Suprapubic skin (tissue), 4 donors: ENCODE data around the gene CTNNBL1. TPM values are rescaled to one million over a fixed set of nuclear protein-coding genes. Genes with fewer than 3 reads are reported as not detected.

Experiments used
- DNase-seq, 2 donors: peaks; one replicate each; pipeline ENCODE4 v3.0.0-alpha.2; 2019; ENCODE audit warnings: low spot score in 2 of 2
- H3K27ac ChIP-seq: fragments of 200-600 bp; sonication (generic); one replicate; pipeline ENCODE4 v1.5.1; 2019
- H3K27me3 ChIP-seq: fragments of 200-600 bp; sonication (generic); one replicate; pipeline ENCODE4 v1.5.1; 2019
- H3K36me3 ChIP-seq: fragments of 200-600 bp; sonication (generic); one replicate; pipeline ENCODE4 v1.5.1; 2019
- H3K4me1 ChIP-seq: fragments of 200-600 bp; sonication (generic); one replicate; pipeline ENCODE4 v1.5.1; 2019
- H3K4me3 ChIP-seq: fragments of 200-600 bp; sonication (generic); one replicate; pipeline ENCODE4 v1.5.1; 2019; ENCODE audit warnings: mild to moderate bottlenecking
- H3K9me3 ChIP-seq: fragments of 200-600 bp; sonication (generic); one replicate; pipeline ENCODE4 v1.5.1; 2019
- CTCF ChIP-seq, 2 donors: fragments of 200-600 bp in 1 of 2; fragments of 450-650 bp in 1 of 2; sonication (generic) in 1 of 2; IDR thresholded peaks; one replicate each; pipeline ENCODE4 v1.5.1; 2016 to 2019; ENCODE audit warnings: antibody characterized with exemption in 2 of 2, mild to moderate bottlenecking in 1 of 2, moderate library complexity in 1 of 2
- EP300 ChIP-seq: sonication (generic); formaldehyde crosslinking; IDR thresholded peaks from one replicate; pipeline ENCODE4 v1.6.1; 2017; ENCODE audit warnings: antibody characterized with exemption
- POLR2A ChIP-seq, 2 donors: fragments of 450-650 bp; IDR thresholded peaks; one replicate each; pipeline ENCODE4 v1.6.1; 2017; ENCODE audit warnings: antibody characterized with exemption in 2 of 2, mild to moderate bottlenecking in 2 of 2, moderate library complexity in 2 of 2
- POLR2AphosphoS5 ChIP-seq, 3 donors: sonication (generic); formaldehyde crosslinking; IDR thresholded peaks; one replicate each; pipeline ENCODE4 v1.6.1; 2017; ENCODE audit warnings: antibody characterized with exemption in 3 of 3
- WGBS: methylation state at CpG from one replicate; pipeline ENCODE4 v1.1.5; 2018; 5-methylcytosine and 5-hydroxymethylcytosine counted together
- total RNA-seq, 4 donors: library from RNA; depleted of rRNA; stranded (reverse); fragments of >200 nt; gene quantifications; one replicate each; pipeline ENCODE4 v1.1.0, GENCODE V29; 2016

The CTNNBL1 gene
- total RNA-seq, 4 donors from 2014 or later = 17.2 to 27.4 (median 26.1) TPM

GRCh38 chr20:37725855-37726254 is 32.0 kb downstream of the CTNNBL1 start:
- Histone ChIP-seq H3K36me3 (no peaks in the 10 kb centered on the region), H3K27ac (no peak overlapping the region), H3K4me1 (no peaks in the 10 kb centered on the region), H3K4me3 (no peak overlapping the region), H3K9me3 (no peaks in the 10 kb centered on the region), H3K27me3 (no peaks in the 10 kb centered on the region)
- TF ChIP-seq POLR2AphosphoS5 (IDR thresholded peaks at IDR 0.05) = no peak
- no peak for TF ChIP-seq CTCF (IDR thresholded peaks at IDR 0.05)
- TF ChIP-seq EP300 = no peak
- no peak for TF ChIP-seq POLR2A (IDR thresholded peaks at IDR 0.05)
- WGBS = 94% methylated on average over 5 of the region's 5 CpGs
- no peak for DNase-seq

GRCh38 chr20:37726321-37726720 is 32.5 kb downstream of the CTNNBL1 start:
- H3K36me3 ChIP-seq = no peaks in the 10 kb centered on the region
- H3K27ac ChIP-seq = no peak overlapping the region
- TF ChIP-seq CTCF (IDR thresholded peaks at IDR 0.05) (no peak), POLR2AphosphoS5 (IDR thresholded peaks at IDR 0.05) (no peak)
- no peaks in the 10 kb centered on the region for H3K4me1 ChIP-seq
- no peaks in the 10 kb centered on the region for H3K27me3 ChIP-seq
- no peak for DNase-seq
- H3K9me3 ChIP-seq = no peaks in the 10 kb centered on the region
- no peak overlapping the region for H3K4me3 ChIP-seq

GRCh38 chr20:37726971-37727956 is 33.4 kb downstream of the CTNNBL1 start:
- Histone ChIP-seq H3K27me3 (no peaks in the 10 kb centered on the region), H3K36me3 (no peaks in the 10 kb centered on the region), H3K4me3 (no peak overlapping the region), H3K4me1 (no peaks in the 10 kb centered on the region), H3K9me3 (no peaks in the 10 kb centered on the region), H3K27ac (no peak overlapping the region)
- TF ChIP-seq POLR2AphosphoS5 (IDR thresholded peaks at IDR 0.05) = no peak
- TF ChIP-seq EP300 = no peak
- no peak for TF ChIP-seq CTCF (IDR thresholded peaks at IDR 0.05)
- no peak for TF ChIP-seq POLR2A (IDR thresholded peaks at IDR 0.05)
- DNase-seq = no peak
- 84% methylated on average over 7 of the region's 7 CpGs for WGBS

- no peak overlapping the region for H3K27ac ChIP-seq
- H3K4me1 ChIP-seq = no peaks in the 10 kb centered on the region
- DNase-seq = no peak
Observed at GRCh38 chr20:37727957-37728634, 34.3 kb downstream of the CTNNBL1 start.

More at GRCh38 chr20:37727957-37728634, 34.3 kb downstream of the CTNNBL1 start:
- Histone ChIP-seq H3K4me3 (no peak overlapping the region), H3K9me3 (no peaks in the 10 kb centered on the region), H3K36me3 (peaks cover 3% of the 10 kb centered on the region), H3K27me3 (no peaks in the 10 kb centered on the region)
- WGBS = 79% methylated on average over 2 of the region's 2 CpGs
- TF ChIP-seq POLR2A (IDR thresholded peaks at IDR 0.05) (no peak), EP300 (no peak), CTCF (IDR thresholded peaks at IDR 0.05) (no peak), POLR2AphosphoS5 (IDR thresholded peaks at IDR 0.05) (no peak)
